OCI-LY7 (cell line): ENCODE results near the gene GRP. TPM values are rescaled to one million over a fixed set of nuclear protein-coding genes. Genes with fewer than 3 reads are reported as not detected.

ENCODE experiments used
- BruUV-seq: library from RNA; stranded (reverse); fragments of 400-500 nt; replicated peaks from 2 replicates; lab custom pipeline; 2021; lab: Mats Ljungman, UMichigan
- CTCF ChIA-PET: fragments of 300-600 bp; sonication (Branson Sonifier 250); formaldehyde crosslinking; loops from one replicate; lab custom pipeline; 2022; ENCODE audit warnings: antibody characterized with exemption; ENCODE audit not compliant: unreplicated experiment; lab: Charles Lee
- POLR2A ChIA-PET: fragments of 300-600 bp; sonication (Branson Sonifier 250); formaldehyde crosslinking; loops from one replicate; lab custom pipeline; 2022; ENCODE audit warnings: antibody characterized with exemption; lab: Charles Lee
- DNase-seq: peaks from one replicate; pipeline ENCODE4 v3.0.0-alpha.2; 2015; ENCODE audit warnings: low spot score
- H2AFZ ChIP-seq: fragments of 200-600 bp; sonication (generic), shearing (Covaris generic); 2 replicates; pipeline ENCODE4 v1.6.1; 2014; ENCODE audit warnings: mild to moderate bottlenecking, antibody characterized with exemption, low read length, moderate library complexity
- H3K27ac ChIP-seq: fragments of 200-600 bp; sonication (generic); 2 replicates; pipeline ENCODE4 v1.5.1; 2014; ENCODE audit warnings: mixed run types, low read depth, mild to moderate bottlenecking, moderate library complexity, low read length, inconsistent platforms; ENCODE audit not compliant: poor library complexity, severe bottlenecking
- H3K36me3 ChIP-seq: fragments of 200-600 bp; sonication (generic); 2 replicates; pipeline ENCODE4 v1.6.1; 2014; ENCODE audit warnings: mild to moderate bottlenecking, antibody characterized with exemption, low read length, moderate library complexity, mixed read lengths; ENCODE audit not compliant: insufficient read depth
- H3K4me1 ChIP-seq: fragments of 200-600 bp; sonication (generic); 2 replicates; pipeline ENCODE4 v1.5.1; 2014; ENCODE audit warnings: mild to moderate bottlenecking, low read length; ENCODE audit not compliant: insufficient read depth, poor library complexity, severe bottlenecking
- H3K4me2 ChIP-seq: fragments of 200-600 bp; sonication (generic); 2 replicates; pipeline ENCODE4 v1.6.1; 2014; ENCODE audit warnings: mild to moderate bottlenecking, low read length
- H3K4me3 ChIP-seq: fragments of 200-600 bp; sonication (generic); 2 replicates; pipeline ENCODE4 v1.5.1; 2014; ENCODE audit warnings: mild to moderate bottlenecking, low read depth, low read length; ENCODE audit not compliant: poor library complexity, severe bottlenecking
- H3K79me2 ChIP-seq: fragments of 200-600 bp; sonication (generic); 2 replicates; pipeline ENCODE4 v1.6.1; 2016; ENCODE audit warnings: low read depth, mild to moderate bottlenecking, low read length, moderate library complexity, mixed read lengths; ENCODE audit not compliant: insufficient read depth
- H3K9me2 ChIP-seq: fragments of 200-600 bp; sonication (generic); 2 replicates; pipeline ENCODE4 v1.6.1; 2016; ENCODE audit warnings: mild to moderate bottlenecking, low read length, mixed read lengths; ENCODE audit not compliant: insufficient read depth
- H3K9me3 ChIP-seq: fragments of 200-600 bp; sonication (generic); 2 replicates; pipeline ENCODE4 v1.6.1; 2014; ENCODE audit warnings: mild to moderate bottlenecking, mixed run types, low read length, mixed read lengths
- H4K20me1 ChIP-seq: fragments of 200-600 bp; sonication (generic); 2 replicates; pipeline ENCODE4 v1.6.1; 2014; ENCODE audit warnings: mild to moderate bottlenecking, antibody characterized with exemption, low read length, moderate library complexity, mixed read lengths; ENCODE audit not compliant: insufficient read depth
- CTCF ChIP-seq: fragments of 200-600 bp; sonication (generic); conservative IDR thresholded peaks from 2 replicates; pipeline ENCODE4 v1.5.1; 2014; ENCODE audit warnings: mild to moderate bottlenecking, antibody characterized with exemption, low read length, moderate library complexity, mixed read lengths
- EZH2phosphoT487 ChIP-seq: fragments of 200-600 bp; sonication (generic); IDR thresholded peaks from 2 replicates; pipeline ENCODE4 v1.6.1; 2018; ENCODE audit warnings: low read depth, borderline replicate concordance, mild to moderate bottlenecking, mixed run types, antibody characterized with exemption, low read length, moderate library complexity, mixed read lengths
- intact Hi-C: fragments of 100-400 bp; cut with micrococcal nuclease; formaldehyde crosslinking; loops from one replicate; pipeline ENCODE4 v1.10.0; 2022; ENCODE audit not compliant: unreplicated experiment
- total RNA-seq, 2 experiments: library from RNA; depleted of rRNA in 1 of 2; stranded (reverse); fragments of >200 nt in 1 of 2; shearing (Covaris generic) in 1 of 2; gene quantifications; 2 replicates each; pipeline ENCODE4 v1.2.3, GENCODE V29; 2014 to 2022

The GRP gene
- total RNA-seq, 2 experiments from 2014 or later: not detected

- no peak overlapping the region for H3K4me2 ChIP-seq
- no peak overlapping the region for H3K27ac ChIP-seq
- H3K79me2 ChIP-seq: no peaks in the 10 kb centered on the region
- H4K20me1 ChIP-seq: no peaks in the 10 kb centered on the region
- CTCF ChIA-PET: no interaction called here
- intact Hi-C loops: no loop called here
- H2AFZ ChIP-seq: no peak overlapping the region
- no peaks in the 10 kb centered on the region for H3K9me2 ChIP-seq
- TF ChIP-seq CTCF (no peak), EZH2phosphoT487 (no peak)
- H3K36me3 ChIP-seq: no peaks in the 10 kb centered on the region
- no peaks in the 10 kb centered on the region for H3K4me1 ChIP-seq
- no peaks in the 10 kb centered on the region for H3K9me3 ChIP-seq
- no peak overlapping the region for H3K4me3 ChIP-seq
- POLR2A ChIA-PET: no interaction called here
- no TSS peak for BruUV-seq
- DNase-seq: no peak
These were observed 51.8 kb downstream of the GRP start for GRCh38 chr18:59271606-59272220.

- no peaks in the 10 kb centered on the region for H3K79me2 ChIP-seq
- no peak overlapping the region for H3K4me3 ChIP-seq
- H4K20me1 ChIP-seq: no peaks in the 10 kb centered on the region
- no peak for TF ChIP-seq EZH2phosphoT487
- no peak for TF ChIP-seq CTCF
- no peaks in the 10 kb centered on the region for H3K9me3 ChIP-seq
- no peaks in the 10 kb centered on the region for H3K4me1 ChIP-seq
- no peaks in the 10 kb centered on the region for H3K9me2 ChIP-seq
- CTCF ChIA-PET: no interaction called here
- H3K36me3 ChIP-seq: no peaks in the 10 kb centered on the region
- H2AFZ ChIP-seq: no peak overlapping the region
- H3K4me2 ChIP-seq: no peak overlapping the region
- POLR2A ChIA-PET: no interaction called here
- BruUV-seq: no TSS peak
- DNase-seq: no peak
- no peak overlapping the region for H3K27ac ChIP-seq
- intact Hi-C loops: no loop called here
These were observed 52.4 kb downstream of the GRP start for GRCh38 chr18:59272221-59272888.
